K562 (cell line): ENCODE measurements around the gene EFCC1. TPM values are rescaled to one million over a fixed set of nuclear protein-coding genes. Genes with fewer than 3 reads are reported as not detected.

Source experiments
- ATAC-seq: fragments of 200-7000 bp; cut with Tn5 transposase; 3 replicates; pipeline ENCODE4 v1.9.1; 2020; ENCODE audit warnings: moderate library complexity
- BruUV-seq: library from RNA; stranded (reverse); fragments of 400-500 nt; replicated peaks from 2 replicates; lab custom pipeline; 2021; lab: Mats Ljungman, UMichigan
- CTCF ChIA-PET: fragments of 300-600 bp; formaldehyde crosslinking; extraction: SDS; loops from one replicate; lab custom pipeline; 2021; ENCODE audit warnings: low intra/inter-chr PET ratio; lab: Yijun Ruan, JAX
- POLR2A ChIA-PET: fragments of 300-600, 350-650 bp; sonication (Branson Sonifier 250); formaldehyde crosslinking; extraction: SDS; loops from one replicate; lab custom pipeline; 2021; ENCODE audit warnings: antibody characterized with exemption, inconsistent platforms; lab: Yijun Ruan, JAX
- DNase-seq, 4 experiments: peaks; one replicate each; pipeline versions ENCODE4 v3.0.0 to v3.0.0-alpha.2; 2011 to 2018; ENCODE audit warnings: low spot score in 3 of 4, mixed read lengths in 3 of 4; ENCODE audit errors: extremely low read depth in 1 of 4
- FAIRE-seq: peaks from 2 replicates; lab custom pipeline; 2011; peaks lifted over from hg19 to GRCh38; lab: Jason Lieb, UNC
- H2AFZ ChIP-seq: 2 replicates; pipeline ENCODE4 v1.6.0; 2011; ENCODE audit warnings: low read depth, low read length, control low read depth, inconsistent platforms
- H3K27ac ChIP-seq: fragments of 200-600 bp; 3 replicates; pipeline ENCODE4 v1.8.0; 2011; ENCODE audit warnings: low read depth, mild to moderate bottlenecking, control low read depth, inconsistent platforms, low read length, moderate library complexity, mixed read lengths; ENCODE audit errors: extremely low read depth
- H3K27me3 ChIP-seq, 2 experiments: fragments of 300-600 bp in 1 of 2; 2 replicates in 1 of 2; 3 replicates in 1 of 2; pipeline versions ENCODE4 v1.6.0 to v1.8.0; 2011; ENCODE audit warnings: inconsistent platforms in 2 of 2, low read length in 2 of 2, mild to moderate bottlenecking in 1 of 2, mixed read lengths in 1 of 2, moderate library complexity in 1 of 2; ENCODE audit not compliant: control insufficient read depth in 2 of 2, insufficient read depth in 2 of 2
- H3K36me3 ChIP-seq: fragments of 300-600 bp; 3 replicates; pipeline ENCODE4 v1.8.0; 2011; ENCODE audit warnings: mild to moderate bottlenecking, low read length, inconsistent platforms; ENCODE audit not compliant: control insufficient read depth, insufficient read depth
- H3K4me1 ChIP-seq, 2 experiments: fragments of 200-600 bp in 1 of 2; replicated peaks in 1 of 2; 2 replicates in 1 of 2; 3 replicates in 1 of 2; pipeline versions ENCODE4 v1.5.1 to v1.8.0; 2011; ENCODE audit warnings: inconsistent platforms in 2 of 2, low read length in 2 of 2, mild to moderate bottlenecking in 1 of 2, mixed read lengths in 1 of 2, moderate library complexity in 1 of 2; ENCODE audit not compliant: control insufficient read depth in 2 of 2, insufficient read depth in 2 of 2
- H3K4me2 ChIP-seq: 2 replicates; pipeline ENCODE4 v1.6.1; 2011; ENCODE audit warnings: low read length, control low read depth, inconsistent platforms, mixed read lengths; ENCODE audit not compliant: insufficient read depth
- H3K4me3 ChIP-seq: fragments of 200-600 bp; sonication (generic), shearing (Covaris generic); 2 replicates; pipeline ENCODE4 v1.5.1; 2016; ENCODE audit warnings: control low read depth, inconsistent platforms
- H3K79me2 ChIP-seq: fragments of 200-600 bp; 3 replicates; pipeline ENCODE4 v1.8.0; 2011; ENCODE audit warnings: low read length, inconsistent platforms; ENCODE audit not compliant: control insufficient read depth, insufficient read depth
- H3K9ac ChIP-seq, 2 experiments: 2 replicates each; pipeline versions ENCODE4 v1.6.0 to v1.6.1; 2011; ENCODE audit warnings: low read depth in 2 of 2, low read length in 2 of 2, control low read depth in 1 of 2, inconsistent platforms in 1 of 2, mild to moderate bottlenecking in 1 of 2, mixed read lengths in 1 of 2; ENCODE audit not compliant: insufficient read depth in 1 of 2
- H3K9me1 ChIP-seq: one replicate; pipeline ENCODE4 v1.6.0; 2011; ENCODE audit warnings: inconsistent platforms, mild to moderate bottlenecking, low read length, moderate library complexity; ENCODE audit not compliant: control insufficient read depth, insufficient read depth
- H3K9me3 ChIP-seq: replicated peaks from 2 replicates; pipeline ENCODE4 v1.5.1; 2011; ENCODE audit warnings: low read depth, low read length, inconsistent platforms; ENCODE audit not compliant: control insufficient read depth, insufficient read depth
- H4K20me1 ChIP-seq: replicated peaks from 2 replicates; pipeline ENCODE4 v1.6.1; 2011; ENCODE audit warnings: low read length, inconsistent platforms, mixed read lengths; ENCODE audit not compliant: control insufficient read depth, insufficient read depth
- HDAC2 ChIP-seq: fragments of 450-650 bp; IDR thresholded peaks from 2 replicates; pipeline ENCODE4 v1.6.1; 2016; ENCODE audit warnings: mild to moderate bottlenecking
- HDAC6 ChIP-seq: IDR thresholded peaks from 2 replicates; pipeline ENCODE4 v1.6.1; 2012; ENCODE audit warnings: low read depth, mild to moderate bottlenecking, control low read depth, inconsistent platforms, low read length, moderate library complexity
- HMBOX1 ChIP-seq: sonication (generic); IDR thresholded peaks from 2 replicates; pipeline ENCODE4 v1.6.1; 2016
- NFYB ChIP-seq: IDR thresholded peaks from 2 replicates; pipeline ENCODE4 v1.6.1; 2011; ENCODE audit warnings: mild to moderate bottlenecking, moderate library complexity; ENCODE audit not compliant: insufficient read length; ENCODE audit errors: extremely low read depth
- SIRT6 ChIP-seq: IDR thresholded peaks from one replicate; pipeline ENCODE4 v1.6.1; 2012; ENCODE audit warnings: low read depth, mild to moderate bottlenecking, control low read depth, inconsistent platforms, low read length, moderate library complexity
- SREBF1 ChIP-seq: fragments of 150-350 bp; IDR thresholded peaks from 2 replicates; pipeline ENCODE4 v1.6.1; 2014; ENCODE audit warnings: antibody characterized with exemption, low read depth, low read length, borderline replicate concordance
- USF1 ChIP-seq: sonication (generic); formaldehyde crosslinking; IDR thresholded peaks from 2 replicates; pipeline ENCODE4 v1.9.0; 2022; ENCODE audit warnings: mild to moderate bottlenecking, missing genetic modification reagents
- ZNF23 ChIP-seq: fragments of 250-450 bp; sonication (Bioruptor Pico); IDR thresholded peaks from 2 replicates; pipeline ENCODE4 v1.4.0; 2020; ENCODE audit warnings: mild to moderate bottlenecking
- ZNF253 ChIP-seq: fragments of 250-450 bp; sonication (Bioruptor Pico); conservative IDR thresholded peaks from 2 replicates; pipeline ENCODE4 v1.6.1; 2021; ENCODE audit warnings: mild to moderate bottlenecking
- ZNF830 ChIP-seq: fragments of 250-450 bp; sonication (Bioruptor Pico); IDR thresholded peaks from 2 replicates; pipeline ENCODE4 v1.5.0; 2021; ENCODE audit warnings: mild to moderate bottlenecking
- WGBS: fragments of 100-300 bp; shearing (Covaris generic); methylation state at CpG from one replicate; pipeline ENCODE4 v1.1.6; 2016; ENCODE audit warnings: low coverage, mixed read lengths; ENCODE audit not compliant: insufficient coverage; ENCODE audit errors: missing lambda C conversion rate; 5-methylcytosine and 5-hydroxymethylcytosine counted together
- in situ Hi-C: fragments of 300-500 bp; cut with MboI; formaldehyde crosslinking; loops from 4 replicates; pipeline ENCODE4 v1.15.0; 2018; ENCODE audit warnings: inconsistent platforms, mixed read lengths
- intact Hi-C: fragments of 100-400 bp; cut with micrococcal nuclease; formaldehyde crosslinking; loops from 2 replicates; pipeline ENCODE4 v1.14.2; 2022
- polyA plus RNA-seq, 8 experiments: library from polyadenylated mRNA; depleted of rRNA in 4 of 8; stranded (reverse) in 5 of 8; unstranded in 3 of 8; fragments of >200 nt; fragmentation: Nextera tagmentation in 2 of 8; fragmentation: Illumina TruSeq in 1 of 8; extraction: Ambion mirVana in 2 of 8; extraction: Trizol in 1 of 8; gene quantifications; 2 replicates each; pipeline versions ENCODE4 v1.2.1 to v1.2.3, GENCODE V29; 2011 to 2014; ENCODE audit warnings: inconsistent platforms in 1 of 8, missing spikeins in 1 of 8
- total RNA-seq, 7 experiments: library from RNA; depleted of rRNA in 6 of 7; stranded (reverse); fragments of >200 nt in 6 of 7; fragmentation: Illumina TruSeq in 2 of 7; extraction: Trizol in 2 of 7; gene quantifications; 2 replicates each; pipeline versions ENCODE4 v1.2.1 to v1.2.3, GENCODE V29; 2011 to 2021; ENCODE audit warnings: low replicate concordance in 1 of 7

EFCC1 gene
- total and polyA plus RNA-seq, 9 of the 15 experiments (the other 6 are each of a cell fraction or from before 2014, with no cell fraction given): not detected

- Histone ChIP-seq H3K27ac (no peak overlapping the region), H3K9me3 (peaks cover 2% of the 10 kb centered on the region; the same call in 1 of the 2 replicates), H3K79me2 (no peaks in the 10 kb centered on the region), H3K27me3 (peaks cover 0 to 7% of the 10 kb centered on the region in 2 experiments; a peak in 2 of 5 replicates), H2AFZ (no peak overlapping the region), H3K4me3 (no peak overlapping the region), H3K4me1 (peaks cover 0 to 11% of the 10 kb centered on the region in 2 experiments; a peak in 2 of 5 replicates), H3K9ac (no peak overlapping the region), H3K36me3 (no peaks in the 10 kb centered on the region), H4K20me1 (no peaks in the 10 kb centered on the region), H3K4me2 (no peak overlapping the region), H3K9me1 (no peaks in the 10 kb centered on the region)
- ChIA-PET CTCF (no interaction called here), POLR2A (no interaction called here)
- FAIRE-seq: no peak
- BruUV-seq: no TSS peak
- peak in 3 of 4 experiments; percentile 34 to 44 (median 42) for DNase-seq
- in situ Hi-C loops (no loop called here), intact Hi-C loops (no loop called here)
- 33% methylated on average over 4 of the region's 6 CpGs for WGBS
- peak; percentile 58; the same call in 2 of the 3 replicates for ATAC-seq
- TF ChIP-seq ZNF253 (CRISPR knock-in tag): no peak
- TF ChIP-seq ZNF23: no peak
- no peak for TF ChIP-seq SIRT6
- TF ChIP-seq USF1: peak; percentile 85
- no peak for TF ChIP-seq HMBOX1
- TF ChIP-seq HDAC6: no peak
- peak; percentile 39 for TF ChIP-seq NFYB
- no peak for TF ChIP-seq HDAC2
- no peak for TF ChIP-seq SREBF1
- no peak for TF ChIP-seq ZNF830 (CRISPR knock-in tag)
Observed at GRCh38 chr3:129034642-129035041, 33.5 kb downstream of the EFCC1 start.
